Pericardium fibroblast (primary cell): Measurements from ENCODE around the gene LDLRAD2. TPM values are rescaled to one million over a fixed set of nuclear protein-coding genes. Genes with fewer than 3 reads are reported as not detected.

Source experiments
- total RNA-seq: library from RNA; depleted of rRNA; stranded (reverse); fragments of >200 nt; gene quantifications from 2 replicates; pipeline ENCODE4 v1.2.3, GENCODE V29; 2015

The LDLRAD2 gene
- 0.12 TPM in 1 of 2 replicates, not detected in the other for total RNA-seq

GRCh38 chr1:21811875-21812305 is at the start of gene LDLRAD2:
Gene LDLRAD2 (plus strand): TSS chr1:21812265. CDS start chr1:21812452, 187 bp downstream.

GRCh38 chr1:21782868-21783678 is 29.0 kb upstream of the LDLRAD2 start, which contains the start of gene USP48:
Gene USP48 (minus strand): TSS chr1:21783149. CDS start chr1:21782957, 192 bp downstream.

Other genes with a start within 250 kb of the LDLRAD2 start
- 0.82 TPM in 1 of 2 replicates, not detected in the other for gene RAP1GAP, start 142.9 kb upstream of the LDLRAD2 start, total RNA-seq
- gene USP48, start 29.1 kb upstream of the LDLRAD2 start, total RNA-seq, result 20.3 and 24.6 TPM in 2 replicates
- gene HSPG2, start 125.0 kb downstream of the LDLRAD2 start, total RNA-seq, result 311 and 343 TPM in 2 replicates
- not detected in 2 replicates for gene CELA3B, start 164.8 kb downstream of the LDLRAD2 start, total RNA-seq
- gene CELA3A, start 189.4 kb downstream of the LDLRAD2 start, total RNA-seq, result not detected in 2 replicates
- 238 and 292 TPM in 2 replicates for gene CDC42, start 240.4 kb downstream of the LDLRAD2 start, total RNA-seq